K562 (cell line): ENCODE measurements around the gene CRY2. TPM values are rescaled to one million over a fixed set of nuclear protein-coding genes. Genes with fewer than 3 reads are reported as not detected.

Experiments
- ATAC-seq: fragments of 200-7000 bp; cut with Tn5 transposase; 3 replicates; pipeline ENCODE4 v1.9.1; 2020; ENCODE audit warnings: moderate library complexity
- BruUV-seq: library from RNA; stranded (reverse); fragments of 400-500 nt; replicated peaks from 2 replicates; lab custom pipeline; 2021; lab: Mats Ljungman, UMichigan
- CTCF ChIA-PET: fragments of 300-600 bp; formaldehyde crosslinking; extraction: SDS; loops from one replicate; lab custom pipeline; 2021; ENCODE audit warnings: low intra/inter-chr PET ratio; lab: Yijun Ruan, JAX
- POLR2A ChIA-PET: fragments of 300-600, 350-650 bp; sonication (Branson Sonifier 250); formaldehyde crosslinking; extraction: SDS; loops from one replicate; lab custom pipeline; 2021; ENCODE audit warnings: antibody characterized with exemption, inconsistent platforms; lab: Yijun Ruan, JAX
- DNase-seq, 4 experiments: peaks; one replicate each; pipeline versions ENCODE4 v3.0.0 to v3.0.0-alpha.2; 2011 to 2018; ENCODE audit warnings: low spot score in 3 of 4, mixed read lengths in 3 of 4; ENCODE audit errors: extremely low read depth in 1 of 4
- FAIRE-seq: peaks from 2 replicates; lab custom pipeline; 2011; peaks lifted over from hg19 to GRCh38; lab: Jason Lieb, UNC
- H2AFZ ChIP-seq: 2 replicates; pipeline ENCODE4 v1.6.0; 2011; ENCODE audit warnings: low read depth, low read length, control low read depth, inconsistent platforms
- H3K27ac ChIP-seq: fragments of 200-600 bp; 3 replicates; pipeline ENCODE4 v1.8.0; 2011; ENCODE audit warnings: low read depth, mild to moderate bottlenecking, control low read depth, inconsistent platforms, low read length, moderate library complexity, mixed read lengths; ENCODE audit errors: extremely low read depth
- H3K27me3 ChIP-seq, 2 experiments: fragments of 300-600 bp in 1 of 2; 2 replicates in 1 of 2; 3 replicates in 1 of 2; pipeline versions ENCODE4 v1.6.0 to v1.8.0; 2011; ENCODE audit warnings: inconsistent platforms in 2 of 2, low read length in 2 of 2, mild to moderate bottlenecking in 1 of 2, mixed read lengths in 1 of 2, moderate library complexity in 1 of 2; ENCODE audit not compliant: control insufficient read depth in 2 of 2, insufficient read depth in 2 of 2
- H3K36me3 ChIP-seq: fragments of 300-600 bp; 3 replicates; pipeline ENCODE4 v1.8.0; 2011; ENCODE audit warnings: mild to moderate bottlenecking, low read length, inconsistent platforms; ENCODE audit not compliant: control insufficient read depth, insufficient read depth
- H3K4me1 ChIP-seq, 2 experiments: fragments of 200-600 bp in 1 of 2; replicated peaks in 1 of 2; 2 replicates in 1 of 2; 3 replicates in 1 of 2; pipeline versions ENCODE4 v1.5.1 to v1.8.0; 2011; ENCODE audit warnings: inconsistent platforms in 2 of 2, low read length in 2 of 2, mild to moderate bottlenecking in 1 of 2, mixed read lengths in 1 of 2, moderate library complexity in 1 of 2; ENCODE audit not compliant: control insufficient read depth in 2 of 2, insufficient read depth in 2 of 2
- H3K4me2 ChIP-seq: 2 replicates; pipeline ENCODE4 v1.6.1; 2011; ENCODE audit warnings: low read length, control low read depth, inconsistent platforms, mixed read lengths; ENCODE audit not compliant: insufficient read depth
- H3K4me3 ChIP-seq: fragments of 200-600 bp; sonication (generic), shearing (Covaris generic); 2 replicates; pipeline ENCODE4 v1.5.1; 2016; ENCODE audit warnings: control low read depth, inconsistent platforms
- H3K79me2 ChIP-seq: fragments of 200-600 bp; 3 replicates; pipeline ENCODE4 v1.8.0; 2011; ENCODE audit warnings: low read length, inconsistent platforms; ENCODE audit not compliant: control insufficient read depth, insufficient read depth
- H3K9ac ChIP-seq, 2 experiments: 2 replicates each; pipeline versions ENCODE4 v1.6.0 to v1.6.1; 2011; ENCODE audit warnings: low read depth in 2 of 2, low read length in 2 of 2, control low read depth in 1 of 2, inconsistent platforms in 1 of 2, mild to moderate bottlenecking in 1 of 2, mixed read lengths in 1 of 2; ENCODE audit not compliant: insufficient read depth in 1 of 2
- H3K9me1 ChIP-seq: one replicate; pipeline ENCODE4 v1.6.0; 2011; ENCODE audit warnings: inconsistent platforms, mild to moderate bottlenecking, low read length, moderate library complexity; ENCODE audit not compliant: control insufficient read depth, insufficient read depth
- H3K9me3 ChIP-seq: replicated peaks from 2 replicates; pipeline ENCODE4 v1.5.1; 2011; ENCODE audit warnings: low read depth, low read length, inconsistent platforms; ENCODE audit not compliant: control insufficient read depth, insufficient read depth
- H4K20me1 ChIP-seq: replicated peaks from 2 replicates; pipeline ENCODE4 v1.6.1; 2011; ENCODE audit warnings: low read length, inconsistent platforms, mixed read lengths; ENCODE audit not compliant: control insufficient read depth, insufficient read depth
- ASH1L ChIP-seq: fragments of 450-650 bp; IDR thresholded peaks from 2 replicates; pipeline ENCODE4 v1.6.1; 2018; ENCODE audit warnings: borderline replicate concordance, mild to moderate bottlenecking, low read depth; ENCODE audit not compliant: partially characterized antibody
- CBFA2T2 ChIP-seq: fragments of 450-650 bp; conservative IDR thresholded peaks from 2 replicates; pipeline ENCODE4 v1.6.1; 2017; ENCODE audit warnings: mild to moderate bottlenecking
- E2F3 ChIP-seq: fragments of 250-450 bp; sonication (Bioruptor Pico); IDR thresholded peaks from 2 replicates; pipeline ENCODE4 v1.4.0; 2020; ENCODE audit warnings: mild to moderate bottlenecking
- FOXA1 ChIP-seq: fragments of 450-650 bp; IDR thresholded peaks from 2 replicates; pipeline ENCODE4 v1.6.1; 2016; ENCODE audit warnings: mild to moderate bottlenecking, borderline replicate concordance
- FOXJ2 ChIP-seq: fragments of 200-800 bp; sonication (Bioruptor generic); IDR thresholded peaks from 2 replicates; pipeline ENCODE4 v1.6.1; 2016; ENCODE audit warnings: missing genetic modification characterization, missing compliant biosample characterization
- PPARD ChIP-seq: fragments of 250-450 bp; sonication (Bioruptor Pico); IDR thresholded peaks from 2 replicates; pipeline ENCODE4 v1.8.0; 2022; ENCODE audit warnings: inconsistent platforms, mild to moderate bottlenecking, moderate library complexity
- TAF15 ChIP-seq: fragments of 200-400 bp; formaldehyde crosslinking; IDR thresholded peaks from 2 replicates; pipeline ENCODE4 v1.6.1; 2017; ENCODE audit warnings: mild to moderate bottlenecking, low read depth, low read length, moderate library complexity
- ZBED1 ChIP-seq: IDR thresholded peaks from 2 replicates; pipeline ENCODE4 v1.6.1; 2014
- ZNF449 ChIP-seq: fragments of 250-450 bp; sonication (Bioruptor Pico); IDR thresholded peaks from 2 replicates; pipeline ENCODE4 v1.8.0; 2022; ENCODE audit warnings: moderate library complexity, mild to moderate bottlenecking, inconsistent platforms
- WGBS: fragments of 100-300 bp; shearing (Covaris generic); methylation state at CpG from one replicate; pipeline ENCODE4 v1.1.6; 2016; ENCODE audit warnings: low coverage, mixed read lengths; ENCODE audit not compliant: insufficient coverage; ENCODE audit errors: missing lambda C conversion rate; 5-methylcytosine and 5-hydroxymethylcytosine counted together
- in situ Hi-C: fragments of 300-500 bp; cut with MboI; formaldehyde crosslinking; loops from 4 replicates; pipeline ENCODE4 v1.15.0; 2018; ENCODE audit warnings: inconsistent platforms, mixed read lengths
- intact Hi-C: fragments of 100-400 bp; cut with micrococcal nuclease; formaldehyde crosslinking; loops from 2 replicates; pipeline ENCODE4 v1.14.2; 2022
- polyA plus RNA-seq, 8 experiments: library from polyadenylated mRNA; depleted of rRNA in 4 of 8; stranded (reverse) in 5 of 8; unstranded in 3 of 8; fragments of >200 nt; fragmentation: Nextera tagmentation in 2 of 8; fragmentation: Illumina TruSeq in 1 of 8; extraction: Ambion mirVana in 2 of 8; extraction: Trizol in 1 of 8; gene quantifications; 2 replicates each; pipeline versions ENCODE4 v1.2.1 to v1.2.3, GENCODE V29; 2011 to 2014; ENCODE audit warnings: inconsistent platforms in 1 of 8, missing spikeins in 1 of 8
- total RNA-seq, 7 experiments: library from RNA; depleted of rRNA in 6 of 7; stranded (reverse); fragments of >200 nt in 6 of 7; fragmentation: Illumina TruSeq in 2 of 7; extraction: Trizol in 2 of 7; gene quantifications; 2 replicates each; pipeline versions ENCODE4 v1.2.1 to v1.2.3, GENCODE V29; 2011 to 2021; ENCODE audit warnings: low replicate concordance in 1 of 7

Gene CRY2
- total and polyA plus RNA-seq, 9 of the 15 experiments (the other 6 are each of a cell fraction or from before 2014, with no cell fraction given), result 2.3 to 23.9 (median 14.8) TPM

GRCh38 chr11:45899086-45899447, 51.8 kb downstream of the CRY2 start:
- ChIA-PET POLR2A (interaction anchor here (1.4 kb wide), 1 partner anchor 19 kb away, joined by 8 read pairs; the partner anchor contains the start of gene PEX16), CTCF (no interaction called here)
- H4K20me1 ChIP-seq, result 0 out of 2 replicates have a peak, but pooled peaks cover 4% of the 10 kb centered on the region
- no peak overlapping the region for H3K4me3 ChIP-seq
- no peak for FAIRE-seq
- in situ Hi-C loops (no loop called here), intact Hi-C loops (no loop called here)
- no peak for DNase-seq
- H3K4me2 ChIP-seq, result peak overlapping the region; percentile 72; the same call in 1 of the 2 replicates
- H3K4me1 ChIP-seq, result peaks cover 6 to 62% of the 10 kb centered on the region in 2 experiments; a peak in 4 of 5 replicates
- peak overlapping the region in 1 of 2 experiments; percentile 56; a peak in 2 of 4 replicates for H3K9ac ChIP-seq
- no peaks in the 10 kb centered on the region; a peak in 1 of 5 replicates for H3K27me3 ChIP-seq
- ATAC-seq, result no peak
- no peaks in the 10 kb centered on the region for H3K36me3 ChIP-seq
- TF ChIP-seq ASH1L (no peak), ZBED1 (no peak)
- H3K27ac ChIP-seq, result no peak overlapping the region
- no peaks in the 10 kb centered on the region for H3K9me3 ChIP-seq
- WGBS, result 7% methylated on average over 3 of the region's 3 CpGs
- no peaks in the 10 kb centered on the region for H3K79me2 ChIP-seq
- no peak overlapping the region; the same call in 1 of the 2 replicates for H2AFZ ChIP-seq
- no peaks in the 10 kb centered on the region for H3K9me1 ChIP-seq
- no TSS peak for BruUV-seq

- in situ Hi-C loops (no loop called here), intact Hi-C loops (no loop called here)
- no TSS peak for BruUV-seq
- under 1% methylated on average over 29 of the region's 62 CpGs for WGBS
- ATAC-seq, result peak; percentile 91
- ChIA-PET POLR2A (interaction anchor here (1.4 kb wide), 1 partner anchor 18 kb away, joined by 8 read pairs; the partner anchor contains the start of gene PEX16), CTCF (no interaction called here)
- Histone ChIP-seq H3K36me3 (no peaks in the 10 kb centered on the region), H3K4me2 (peak overlapping the region; percentile 72), H4K20me1 (0 out of 2 replicates have a peak, but pooled peaks cover 4% of the 10 kb centered on the region), H3K4me1 (peaks cover 12 to 67% of the 10 kb centered on the region in 2 experiments), H3K9me1 (no peaks in the 10 kb centered on the region), H3K9ac (peak overlapping the region; percentile 80 to 94; a peak in 3 of 4 replicates), H2AFZ (peak overlapping the region; percentile 96), H3K4me3 (peak overlapping the region; percentile 58), H3K27me3 (no peaks in the 10 kb centered on the region; a peak in 1 of 5 replicates), H3K27ac (peak overlapping the region; percentile 83), H3K79me2 (no peaks in the 10 kb centered on the region), H3K9me3 (no peaks in the 10 kb centered on the region)
- peak; percentile 92 to 94 (median 93) for DNase-seq
- peak; percentile 69 for FAIRE-seq
- no peak for TF ChIP-seq TAF15
- TF ChIP-seq CBFA2T2, result no peak
- peak; percentile 83 for TF ChIP-seq FOXJ2 (tag)
- TF ChIP-seq ZNF449 (CRISPR knock-in tag), result no peak
- no peak; the same call in 1 of the 2 replicates for TF ChIP-seq E2F3
- TF ChIP-seq FOXA1, result no peak
- no peak for TF ChIP-seq PPARD
These were observed 52.3 kb downstream of the CRY2 start for GRCh38 chr11:45899448-45900174.
